ENCODE results near the gene SETD7.

The SETD7 gene

GRCh38 chr4:139514382-139515059 is 41.5 kb downstream of the SETD7 start:
- DNase-seq, result no peak

GRCh38 chr4:139511320-139511719 is 44.7 kb downstream of the SETD7 start:
- DNase-seq, result peak in 2 of 51 donors; percentile 6 to 42

DNA sequence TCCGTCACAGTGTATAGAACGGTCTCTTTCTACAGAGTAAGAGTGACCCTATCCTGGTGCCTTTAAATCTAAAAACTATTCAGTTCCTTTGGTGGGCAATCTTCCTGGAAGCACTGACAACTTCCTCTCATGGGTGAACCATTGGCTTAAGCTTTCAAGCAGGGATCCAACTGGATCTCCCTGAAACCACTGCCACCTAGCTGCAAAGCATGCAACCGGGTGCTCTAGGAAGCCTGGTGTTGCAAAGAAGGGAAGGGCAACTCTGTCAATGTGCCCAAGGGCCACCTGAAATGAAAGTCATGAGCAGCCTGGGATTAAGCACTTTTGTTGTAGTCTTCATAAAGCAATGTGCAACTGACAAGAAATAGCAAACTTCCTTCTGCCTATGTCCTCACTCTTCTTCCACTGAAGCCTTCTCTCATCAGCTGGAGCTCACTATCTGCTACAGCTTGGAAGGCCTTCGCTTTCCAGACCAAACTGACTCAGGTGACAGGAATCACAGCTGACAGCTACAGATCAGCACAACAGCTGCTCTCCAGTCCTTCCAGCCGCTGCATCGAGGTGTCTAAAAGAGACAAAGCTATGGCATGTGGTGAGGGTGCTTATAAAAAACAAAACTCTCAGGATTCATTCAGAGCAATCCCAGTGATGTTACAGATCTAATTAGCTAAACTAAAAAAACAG is 46.1 kb downstream of the SETD7 start:
- peak in 11 of 51 donors; percentile 3 to 33 (median 18) for DNase-seq

- DNase-seq, result no peak
Measured at GRCh38 chr4:139508581-139509237, 47.3 kb downstream of the SETD7 start.

- DNase-seq, result no peak
Measured at GRCh38 chr4:139506774-139507173, 49.2 kb downstream of the SETD7 start.

- DNase-seq, result no peak
Measured at GRCh38 chr4:139503622-139504166, 52.3 kb downstream of the SETD7 start.

- DNase-seq, result no peak
Measured at GRCh38 chr4:139501927-139502899, 53.8 kb downstream of the SETD7 start.

GRCh38 chr4:139501527-139501926 is 54.5 kb downstream of the SETD7 start:
- no peak for DNase-seq

- DNase-seq, result no peak
Measured at GRCh38 chr4:139501117-139501516, 54.9 kb downstream of the SETD7 start.

DNA sequence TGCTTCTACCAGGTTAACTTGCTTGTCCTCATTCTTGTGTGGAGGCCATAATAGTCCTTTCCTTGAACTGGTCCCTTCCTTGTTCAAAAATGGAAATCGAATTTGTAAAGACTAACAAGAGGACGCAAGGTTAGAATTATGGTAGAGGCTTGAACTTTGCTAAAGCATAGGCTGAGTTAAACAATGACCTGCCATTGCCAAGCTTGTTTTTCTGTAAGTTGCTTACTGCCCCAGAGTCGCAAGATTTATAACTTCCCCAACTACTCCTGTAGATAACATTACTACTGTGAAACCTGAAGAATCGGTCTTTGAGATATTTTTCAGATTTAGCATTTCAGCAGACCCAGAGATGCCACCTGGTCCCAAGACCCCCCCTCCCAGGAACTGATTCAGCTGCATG is 56.8 kb downstream of the SETD7 start:
- no peak for DNase-seq

DNA sequence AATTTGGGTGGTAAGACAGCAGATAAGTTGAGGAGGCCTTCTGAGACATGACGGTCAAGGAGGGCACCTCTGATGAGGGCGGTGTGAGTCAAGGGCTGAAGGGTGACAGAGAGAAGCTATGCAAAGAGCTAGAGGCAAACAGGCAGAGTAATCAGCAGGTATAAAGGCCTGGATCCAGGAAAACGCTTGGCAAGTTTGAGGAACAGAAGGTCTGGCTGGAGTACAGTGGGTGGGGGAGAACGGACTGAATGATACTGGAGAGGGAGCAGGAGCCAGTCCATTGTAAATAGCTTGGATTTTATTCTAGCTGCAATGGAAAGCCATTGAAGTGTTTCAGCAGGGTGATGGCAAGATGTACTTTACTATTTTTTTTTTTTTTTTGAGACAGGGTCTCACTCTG is 62.8 kb downstream of the SETD7 start:
- no peak for DNase-seq

- DNase-seq, result no peak
Measured at GRCh38 chr4:139492429-139492828, 63.6 kb downstream of the SETD7 start.

DNA sequence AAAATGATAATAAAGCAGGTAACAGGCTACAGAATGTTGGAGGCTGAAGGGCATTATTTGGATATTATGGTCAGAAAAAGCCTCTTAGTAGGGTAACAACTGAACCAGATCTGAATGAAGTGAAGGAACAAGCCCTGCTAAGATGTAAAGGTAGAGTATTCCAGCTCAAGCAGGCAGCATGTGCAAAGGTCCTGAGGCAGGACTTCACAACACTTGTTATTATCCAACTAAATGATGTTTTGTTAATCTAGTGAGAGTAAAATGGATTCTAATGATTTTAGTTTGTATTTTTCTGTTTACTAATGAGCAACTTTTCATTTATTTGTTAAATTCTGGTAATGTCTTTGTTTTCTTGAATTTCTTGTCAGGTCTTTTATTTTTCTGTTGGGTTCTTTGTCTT is 66.4 kb downstream of the SETD7 start:
- DNase-seq, result no peak

- no peak for DNase-seq
Measured at GRCh38 chr4:139488442-139488841, 67.6 kb downstream of the SETD7 start.

DNA sequence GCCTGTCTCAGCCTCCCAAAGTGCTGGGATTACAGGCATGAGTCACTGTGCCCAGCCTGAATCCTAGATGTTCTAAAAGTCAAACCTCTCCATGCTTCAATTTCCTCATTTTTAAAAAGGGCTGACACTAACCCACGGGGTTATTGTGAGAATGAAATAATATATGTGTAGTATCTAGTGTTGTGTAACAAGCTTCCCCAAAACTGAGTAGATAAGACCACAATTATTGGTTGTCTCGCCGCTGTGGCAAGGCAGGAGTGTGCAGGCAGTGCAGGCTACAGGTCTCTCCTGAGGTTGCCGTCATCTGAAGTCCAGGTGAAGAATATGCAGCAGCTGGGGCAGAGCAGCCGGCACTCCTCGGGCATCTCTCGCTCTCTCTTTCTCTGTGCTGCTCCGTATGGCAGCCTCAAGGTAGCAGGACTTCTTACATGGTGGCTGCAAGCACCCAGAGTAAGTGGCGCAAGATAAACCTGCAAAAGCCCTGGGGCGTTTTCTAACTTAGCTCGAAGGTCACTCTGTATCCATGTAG is 71.2 kb downstream of the SETD7 start:
- no peak for DNase-seq

- peak in 1 of 51 donors; percentile 12 for DNase-seq
Measured at GRCh38 chr4:139483000-139483399, 73.0 kb downstream of the SETD7 start.

- DNase-seq, result no peak
Measured at GRCh38 chr4:139481465-139481864, 74.6 kb downstream of the SETD7 start.

DNA sequence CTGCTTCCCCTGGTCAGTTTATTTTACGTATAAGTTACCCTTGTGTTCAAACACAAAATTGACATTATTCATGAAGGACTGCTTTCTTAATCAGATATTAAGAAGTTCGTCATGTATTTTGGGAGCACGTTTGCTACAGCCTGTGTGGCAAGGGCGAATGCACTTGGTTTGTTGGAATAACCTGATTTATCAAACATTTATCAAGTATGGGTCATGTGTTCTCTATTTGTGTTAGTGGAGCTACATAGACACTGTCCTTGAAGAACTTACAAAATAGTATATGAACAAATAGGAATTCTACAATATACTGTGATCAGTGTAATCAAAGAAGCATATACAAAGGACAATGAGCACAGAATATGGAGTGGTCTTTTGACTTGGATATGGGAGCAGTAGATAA is 79.7 kb downstream of the SETD7 start:
- DNase-seq, result no peak

DNA sequence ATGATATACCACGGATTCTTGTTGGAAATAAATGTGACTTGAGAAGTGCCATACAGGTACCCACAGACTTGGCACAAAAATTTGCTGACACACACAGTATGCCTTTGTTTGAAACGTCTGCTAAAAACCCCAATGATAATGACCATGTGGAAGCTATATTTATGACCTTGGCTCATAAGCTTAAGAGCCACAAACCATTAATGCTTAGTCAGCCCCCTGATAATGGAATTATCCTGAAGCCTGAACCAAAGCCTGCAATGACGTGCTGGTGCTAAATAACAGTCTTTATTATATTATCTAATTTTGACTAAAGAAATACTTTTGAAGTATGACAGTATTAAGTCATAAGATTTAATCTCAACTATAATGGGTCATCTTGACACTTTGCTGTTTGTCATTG is 83.2 kb downstream of the SETD7 start:
- DNase-seq, result no peak

DNA sequence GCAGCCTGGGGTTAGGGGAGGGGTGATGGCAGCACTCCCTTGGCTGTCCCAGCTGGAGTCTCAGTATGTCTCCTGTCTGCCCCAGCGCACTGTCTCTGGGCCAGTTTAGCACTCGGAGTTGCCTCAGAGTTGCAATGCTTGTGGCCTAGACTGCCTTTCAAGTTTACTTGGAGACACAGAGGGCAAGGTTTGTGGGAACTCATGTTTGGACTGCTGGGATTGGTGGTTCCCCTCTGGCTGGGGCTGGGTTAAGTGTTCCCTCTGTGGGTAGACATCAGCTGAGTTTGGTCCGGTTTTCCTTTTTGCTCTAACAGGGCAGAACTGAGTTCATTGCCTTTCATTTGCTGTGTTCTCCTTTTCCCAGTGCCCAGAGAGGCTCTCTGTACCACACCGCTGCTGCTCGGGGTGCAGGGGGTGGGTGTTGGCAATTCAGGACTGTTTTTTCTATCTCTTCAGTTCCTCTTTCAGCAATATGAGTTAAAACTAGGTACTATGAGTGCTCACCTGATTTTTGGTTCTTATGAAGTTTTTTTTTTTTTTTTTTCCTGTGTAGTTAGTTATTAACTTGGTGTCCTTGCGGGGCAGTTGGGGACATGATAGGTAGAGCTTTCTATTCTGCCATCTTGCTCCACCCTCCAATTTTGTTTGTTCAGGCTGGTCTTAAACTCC is 84.9 kb downstream of the SETD7 start:
- DNase-seq, result no peak
